Activated CD8-positive, alpha-beta memory T cell treated with anti-CD3 and anti-CD28 coated beads, Interleukin-2, amount 50 U/mL, for 1 hour (primary cell): Measurements from ENCODE around the gene PLA2G4D.

Experiments used
- DNase-seq: peaks from one replicate; pipeline ENCODE4 v3.0.0-alpha.2; 2020; ENCODE audit errors: extremely low read depth

PLA2G4D gene

DNA sequence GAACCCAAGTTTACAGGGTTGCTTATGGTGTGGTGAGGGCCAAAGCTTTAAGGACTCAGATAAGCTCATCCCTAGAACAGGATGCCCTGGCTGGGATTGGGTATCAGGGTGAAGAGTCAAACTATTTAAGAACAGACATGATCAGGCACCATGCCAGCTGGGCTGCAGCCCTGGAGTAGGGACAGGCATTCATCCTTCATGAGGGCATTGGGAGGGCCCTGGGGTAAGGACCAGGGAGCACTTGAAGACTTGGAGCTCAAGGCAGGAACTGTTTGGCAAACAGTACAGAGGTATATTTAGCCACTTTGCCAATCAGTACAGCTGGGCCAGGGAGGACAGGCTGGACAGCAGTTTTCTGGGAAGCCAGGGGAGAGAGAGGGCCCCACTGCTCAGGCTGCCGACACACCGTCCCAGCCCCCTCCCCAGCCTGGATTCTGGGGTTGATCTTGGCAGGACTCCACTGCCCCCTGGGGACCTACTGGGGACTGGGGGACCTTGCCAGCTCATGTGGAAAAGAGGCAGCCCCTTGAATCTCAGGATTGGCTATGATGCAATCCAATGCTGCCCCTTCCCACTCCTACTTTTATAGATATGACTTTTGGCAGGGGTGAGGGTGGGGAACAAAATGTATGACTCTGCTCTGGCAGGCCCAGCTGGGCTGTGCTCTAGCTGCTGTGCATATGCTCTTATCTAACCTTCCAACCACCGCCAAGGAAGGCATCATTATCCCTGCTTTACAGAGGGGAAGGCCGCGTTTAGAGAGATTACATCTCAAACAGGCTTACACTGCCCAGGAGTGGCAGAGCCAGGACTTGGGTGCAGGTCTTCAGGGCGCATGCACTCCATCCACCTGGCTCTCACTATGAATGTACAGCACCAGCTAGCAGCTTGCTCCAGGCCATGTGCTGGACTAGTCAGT, 75.8 kb downstream of the PLA2G4D start:
- DNase-seq, result no peak
